ENCODE data around the gene KMT5B.

KMT5B gene

DNA sequence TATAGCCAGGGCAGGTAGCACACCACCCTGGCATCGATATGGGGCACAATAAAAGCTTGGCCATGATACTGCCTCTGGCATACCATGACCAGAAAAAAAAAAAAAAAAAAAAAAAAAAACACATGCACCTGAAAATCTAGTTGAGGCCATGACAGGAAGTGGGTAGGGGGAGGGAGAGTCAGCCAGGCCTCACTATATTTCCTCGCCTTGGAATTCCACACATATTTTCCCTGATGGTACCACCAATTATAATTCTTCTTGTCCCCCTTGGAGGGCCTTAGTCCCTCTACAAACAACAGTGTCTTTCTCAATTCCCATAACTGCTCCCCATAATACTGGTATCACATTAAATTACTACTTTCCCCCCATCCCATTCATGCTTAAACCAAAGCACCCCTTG lies 79.3 kb downstream of the KMT5B start:
- no peak overlapping the region for H3K4me3 ChIP-seq (ENCODE audit: low read depth, low read length)
- no peaks in the 10 kb centered on the region for H3K36me3 ChIP-seq (ENCODE audit: control insufficient read depth, insufficient read depth, low read length)
- no peak overlapping the region for H3K9ac ChIP-seq (ENCODE audit: low read length)
- H3K4me1 ChIP-seq (ENCODE audit: control insufficient read depth, insufficient read depth, low read length), result peaks cover 9% of the 10 kb centered on the region
- H3K27me3 ChIP-seq (ENCODE audit: control insufficient read depth, insufficient read depth, low read length), result no peaks in the 10 kb centered on the region
- H3K27ac ChIP-seq (ENCODE audit: low read depth, low read length), result no peak overlapping the region
- H3K9me3 ChIP-seq (ENCODE audit: control insufficient read depth, insufficient read depth, low read depth, low read length), result peaks cover 48% of the 10 kb centered on the region

DNA sequence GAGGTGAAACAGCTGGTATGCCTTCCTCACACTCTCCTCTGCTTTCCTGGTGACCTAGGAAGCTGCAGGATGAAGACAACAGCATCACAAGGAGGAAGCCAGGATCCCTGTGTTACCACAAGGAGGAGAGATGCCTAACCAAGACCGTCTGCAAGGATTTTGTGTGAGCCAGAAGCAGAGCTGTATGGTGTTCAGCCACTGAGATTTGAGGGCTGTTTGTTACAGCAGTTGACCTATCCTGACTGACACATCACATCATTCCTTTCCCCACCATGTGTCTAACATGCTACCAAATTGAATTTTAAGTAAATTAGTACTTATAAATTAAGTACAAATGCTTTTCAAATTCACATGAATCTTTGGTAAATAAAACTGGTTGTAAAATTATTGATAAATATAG lies 83.0 kb downstream of the KMT5B start:
- peaks cover 34% of the 10 kb centered on the region for H3K4me1 ChIP-seq (ENCODE audit: control insufficient read depth, insufficient read depth, low read length)
- no peak overlapping the region for H3K9ac ChIP-seq (ENCODE audit: low read length)
- H3K36me3 ChIP-seq (ENCODE audit: control insufficient read depth, insufficient read depth, low read length), result no peaks in the 10 kb centered on the region
- H3K27ac ChIP-seq (ENCODE audit: low read depth, low read length), result no peak overlapping the region
- H3K9me3 ChIP-seq (ENCODE audit: control insufficient read depth, insufficient read depth, low read depth, low read length), result peaks cover 40% of the 10 kb centered on the region
- H3K27me3 ChIP-seq (ENCODE audit: control insufficient read depth, insufficient read depth, low read length), result no peaks in the 10 kb centered on the region
- no peak overlapping the region for H3K4me3 ChIP-seq (ENCODE audit: low read depth, low read length)

DNA sequence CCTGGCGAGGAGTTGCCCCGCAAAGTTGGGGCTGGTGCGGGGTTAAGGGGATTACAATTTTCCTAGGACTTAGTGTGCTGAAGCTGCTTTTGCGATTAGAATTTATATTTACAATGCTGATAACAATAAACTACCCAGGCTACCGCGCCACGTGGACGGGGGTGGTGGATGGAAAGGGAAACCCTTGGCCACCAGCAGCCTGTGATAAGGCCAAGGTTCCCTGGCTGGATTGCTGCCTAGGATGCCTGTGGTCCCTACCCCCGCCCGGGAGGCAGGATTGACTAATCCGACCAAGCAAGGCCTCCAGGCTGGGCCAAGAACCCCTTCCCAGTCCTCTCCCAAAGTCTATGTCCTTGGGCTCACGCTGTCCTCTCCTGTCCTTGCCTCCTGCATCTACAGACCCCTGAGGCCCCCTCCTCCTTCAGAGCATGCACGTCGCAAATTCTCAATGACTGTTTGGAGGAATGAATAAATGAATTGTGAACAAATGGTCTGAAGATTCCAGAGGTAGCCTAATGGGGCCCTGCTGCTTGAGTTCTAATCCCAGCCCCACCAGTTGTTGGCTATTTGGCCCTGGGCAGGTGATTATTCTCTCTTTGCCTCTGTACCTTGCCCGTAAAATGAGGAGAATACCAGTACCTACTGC lies 84.3 kb downstream of the KMT5B start:
- H3K4me1 ChIP-seq (ENCODE audit: control insufficient read depth, insufficient read depth, low read length), result peaks cover 47% of the 10 kb centered on the region
- H3K4me3 ChIP-seq (ENCODE audit: low read depth, low read length), result peak overlapping the region; percentile 26
- peak overlapping the region; percentile 65 for H3K27ac ChIP-seq (ENCODE audit: low read depth, low read length)
- H3K9ac ChIP-seq (ENCODE audit: low read length), result peak overlapping the region; percentile 66
- no peaks in the 10 kb centered on the region for H3K27me3 ChIP-seq (ENCODE audit: control insufficient read depth, insufficient read depth, low read length)
- H3K9me3 ChIP-seq (ENCODE audit: control insufficient read depth, insufficient read depth, low read depth, low read length), result peaks cover 30% of the 10 kb centered on the region
- H3K36me3 ChIP-seq (ENCODE audit: control insufficient read depth, insufficient read depth, low read length), result no peaks in the 10 kb centered on the region

DNA sequence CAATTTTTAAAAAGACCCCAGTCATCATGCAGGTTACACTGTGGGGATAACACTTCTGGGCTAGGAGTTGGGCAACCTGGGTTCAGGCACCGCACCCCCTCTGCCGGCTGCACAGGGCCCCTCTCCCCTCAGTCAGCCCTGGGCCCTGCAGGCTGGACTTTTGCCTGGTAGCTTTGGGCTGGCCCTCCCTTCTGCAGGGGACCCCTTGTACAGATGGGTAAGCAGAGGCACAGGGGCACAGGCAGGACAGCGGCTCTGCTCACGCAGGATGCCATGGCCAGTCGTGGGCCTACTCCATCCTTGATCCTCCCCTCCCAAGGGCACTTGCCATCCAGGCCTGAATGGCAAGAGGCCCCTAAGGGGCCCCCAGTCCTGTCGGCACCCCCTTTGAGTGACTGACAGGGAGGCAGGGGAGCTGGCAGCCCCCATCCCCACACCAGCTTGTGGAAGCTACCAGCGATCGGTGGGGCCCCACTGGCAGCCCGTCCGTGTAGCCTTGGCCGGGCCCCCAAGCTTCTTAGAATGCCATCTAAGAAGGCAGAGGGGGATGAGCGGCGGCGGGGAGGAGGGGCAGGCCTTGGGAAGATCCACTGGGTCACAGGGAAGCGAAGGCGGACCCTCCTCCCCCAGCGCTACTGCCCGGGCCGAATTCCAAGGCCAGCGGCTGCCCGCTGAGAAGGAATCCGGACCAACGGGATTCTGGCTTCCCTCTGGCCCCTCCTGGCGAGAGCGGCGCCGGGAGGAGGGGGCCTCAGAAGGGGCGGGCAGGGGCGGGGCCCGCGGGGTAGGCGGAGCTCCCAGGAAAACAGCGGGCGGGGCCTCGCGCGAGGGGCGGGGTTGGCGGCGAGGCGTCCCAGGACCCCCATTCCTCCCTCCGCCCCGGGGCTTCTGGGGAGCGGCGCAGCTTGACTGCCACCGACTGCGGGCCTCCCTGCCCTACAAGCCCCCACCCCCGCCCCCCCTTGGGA lies 85.1 kb downstream of the KMT5B start:
- Histone ChIP-seq H3K27me3 (ENCODE audit: control insufficient read depth, insufficient read depth, low read length) (no peaks in the 10 kb centered on the region), H3K36me3 (ENCODE audit: control insufficient read depth, insufficient read depth, low read length) (no peaks in the 10 kb centered on the region), H3K4me1 (ENCODE audit: control insufficient read depth, insufficient read depth, low read length) (peaks cover 51% of the 10 kb centered on the region), H3K9me3 (ENCODE audit: control insufficient read depth, insufficient read depth, low read depth, low read length) (peaks cover 26% of the 10 kb centered on the region), H3K27ac (ENCODE audit: low read depth, low read length) (peak overlapping the region; percentile 97), H3K4me3 (ENCODE audit: low read depth, low read length) (peak overlapping the region; percentile 43), H3K9ac (ENCODE audit: low read length) (peak overlapping the region; percentile 76)

DNA sequence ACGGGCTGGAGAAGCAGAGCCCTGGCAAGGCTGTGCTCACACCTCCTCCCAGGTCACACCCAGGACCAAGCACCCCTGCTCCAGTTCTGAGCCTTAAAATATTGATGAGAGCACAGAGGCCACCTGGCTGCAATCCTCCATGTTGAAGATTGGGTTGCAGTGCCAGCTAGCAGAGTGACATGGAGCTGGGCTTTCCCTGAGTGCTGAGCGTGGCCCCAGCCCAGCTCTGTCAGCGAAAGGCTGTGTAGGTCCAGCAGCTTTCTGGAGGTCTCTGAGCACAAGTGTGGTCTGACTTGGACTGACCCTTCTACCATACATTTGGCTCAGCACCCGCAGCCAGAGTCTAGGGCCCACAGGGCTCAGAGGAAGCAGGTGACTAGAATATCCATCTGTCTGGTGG lies 87.9 kb downstream of the KMT5B start:
- H3K4me1 ChIP-seq (ENCODE audit: control insufficient read depth, insufficient read depth, low read length), result peaks cover 62% of the 10 kb centered on the region
- peaks cover 8% of the 10 kb centered on the region for H3K9me3 ChIP-seq (ENCODE audit: control insufficient read depth, insufficient read depth, low read depth, low read length)
- H3K9ac ChIP-seq (ENCODE audit: low read length), result no peak overlapping the region
- H3K27ac ChIP-seq (ENCODE audit: low read depth, low read length), result 0 out of 2 replicates have a peak overlapping the region, but pooled peaks have one; percentile 4
- no peaks in the 10 kb centered on the region for H3K36me3 ChIP-seq (ENCODE audit: control insufficient read depth, insufficient read depth, low read length)
- H3K27me3 ChIP-seq (ENCODE audit: control insufficient read depth, insufficient read depth, low read length), result no peaks in the 10 kb centered on the region
- H3K4me3 ChIP-seq (ENCODE audit: low read depth, low read length), result no peak overlapping the region

DNA sequence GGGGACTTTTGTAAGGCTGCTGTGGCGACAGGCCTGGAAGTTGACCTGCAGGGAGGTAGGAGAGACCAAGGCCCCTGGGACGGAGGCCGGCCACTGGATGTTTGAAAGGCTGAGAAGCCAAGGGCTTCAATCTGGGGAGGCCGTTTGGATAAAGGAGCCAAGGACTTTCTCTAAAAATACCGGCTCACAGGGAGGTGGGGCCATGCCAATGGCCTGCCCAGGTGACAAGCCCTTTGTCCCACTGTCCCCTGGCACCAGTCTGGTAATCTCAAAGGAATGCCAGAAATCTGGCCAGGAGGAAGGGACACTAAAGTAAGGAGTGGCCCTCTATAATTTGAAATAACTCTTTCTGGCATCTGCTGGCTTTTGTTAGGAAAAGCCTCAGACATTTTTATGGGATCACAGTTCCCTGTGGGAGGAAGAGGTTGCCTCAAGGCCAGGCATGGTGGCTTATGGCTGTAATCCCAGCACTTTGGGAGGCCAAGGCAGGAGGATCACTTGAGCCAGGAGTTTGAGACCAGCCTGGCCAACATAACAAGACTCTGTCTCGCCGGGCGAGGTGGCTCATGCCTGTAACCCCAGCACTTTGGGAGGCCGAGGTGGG lies 90.1 kb downstream of the KMT5B start:
- H3K9me3 ChIP-seq (ENCODE audit: control insufficient read depth, insufficient read depth, low read depth, low read length), result no peaks in the 10 kb centered on the region
- H3K36me3 ChIP-seq (ENCODE audit: control insufficient read depth, insufficient read depth, low read length), result peaks cover 6% of the 10 kb centered on the region; the same call in 1 of the 2 replicates
- H3K27ac ChIP-seq (ENCODE audit: low read depth, low read length), result peak overlapping the region; percentile 31; the same call in 1 of the 2 replicates
- peaks cover 64% of the 10 kb centered on the region for H3K4me1 ChIP-seq (ENCODE audit: control insufficient read depth, insufficient read depth, low read length)
- H3K27me3 ChIP-seq (ENCODE audit: control insufficient read depth, insufficient read depth, low read length), result no peaks in the 10 kb centered on the region
- peak overlapping the region; percentile 36 for H3K9ac ChIP-seq (ENCODE audit: low read length)
- H3K4me3 ChIP-seq (ENCODE audit: low read depth, low read length), result no peak overlapping the region

DNA sequence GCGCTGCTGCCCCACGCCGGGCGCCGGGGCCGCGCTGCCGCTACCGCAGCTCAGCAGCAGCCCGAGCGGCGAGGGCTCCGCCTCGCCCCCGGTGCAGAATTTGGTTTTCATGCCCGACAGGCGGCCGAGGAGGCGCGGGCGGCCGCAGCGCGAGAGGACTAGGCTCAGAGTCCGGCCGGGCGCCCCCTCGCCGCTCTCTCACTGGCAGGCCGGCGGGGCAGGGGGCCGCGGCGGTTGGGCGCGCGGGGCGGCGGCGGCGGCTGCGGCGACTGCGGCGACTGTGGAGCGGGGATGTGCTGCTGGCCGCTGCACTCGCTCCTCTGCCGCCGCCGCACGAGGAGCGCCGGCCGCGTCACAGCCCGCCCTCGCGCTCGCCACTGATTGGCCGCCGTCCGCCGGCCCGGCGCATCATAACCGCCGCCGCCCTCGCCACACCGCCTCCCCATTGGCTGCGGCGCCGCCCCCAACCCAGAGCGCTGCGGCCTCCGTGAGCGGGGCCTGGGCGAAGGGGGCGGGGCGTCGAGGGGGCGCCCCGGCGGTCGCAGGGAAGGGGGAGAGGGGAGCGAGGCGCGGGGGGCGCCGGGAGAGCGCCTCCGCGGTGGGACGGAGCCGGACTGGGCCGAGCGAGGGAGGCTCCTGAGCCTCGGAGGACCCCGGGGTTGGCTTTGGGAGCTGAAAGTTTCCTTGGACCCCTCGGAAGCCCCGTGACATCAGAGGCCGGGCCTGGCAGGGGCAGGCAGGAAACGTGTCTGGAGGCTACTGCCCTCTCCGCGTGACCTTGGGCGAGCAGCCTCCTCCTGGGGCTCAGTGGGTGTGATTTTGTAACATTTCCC lies 91.8 kb downstream of the KMT5B start, which contains the start of gene CHKA:
TSS of gene CHKA (minus strand) at position 322 of the 833 bp plus-strand sequence. CDS start at position 111, 211 bp downstream.
- peaks cover 52% of the 10 kb centered on the region for H3K4me1 ChIP-seq (ENCODE audit: control insufficient read depth, insufficient read depth, low read length)
- H3K9ac ChIP-seq (ENCODE audit: low read length), result peak within 1 kb of the TSS; percentile 89
- H3K36me3 ChIP-seq (ENCODE audit: control insufficient read depth, insufficient read depth, low read length), result peaks cover 7% of the 10 kb centered on the region
- H3K27me3 ChIP-seq (ENCODE audit: control insufficient read depth, insufficient read depth, low read length), result no peaks in the 10 kb centered on the region
- H3K27ac ChIP-seq (ENCODE audit: low read depth, low read length), result peak within 1 kb of the TSS; percentile 83
- peak within 1 kb of the TSS; percentile 86 for H3K4me3 ChIP-seq (ENCODE audit: low read depth, low read length)
- no peaks in the 10 kb centered on the region for H3K9me3 ChIP-seq (ENCODE audit: control insufficient read depth, insufficient read depth, low read depth, low read length)

DNA sequence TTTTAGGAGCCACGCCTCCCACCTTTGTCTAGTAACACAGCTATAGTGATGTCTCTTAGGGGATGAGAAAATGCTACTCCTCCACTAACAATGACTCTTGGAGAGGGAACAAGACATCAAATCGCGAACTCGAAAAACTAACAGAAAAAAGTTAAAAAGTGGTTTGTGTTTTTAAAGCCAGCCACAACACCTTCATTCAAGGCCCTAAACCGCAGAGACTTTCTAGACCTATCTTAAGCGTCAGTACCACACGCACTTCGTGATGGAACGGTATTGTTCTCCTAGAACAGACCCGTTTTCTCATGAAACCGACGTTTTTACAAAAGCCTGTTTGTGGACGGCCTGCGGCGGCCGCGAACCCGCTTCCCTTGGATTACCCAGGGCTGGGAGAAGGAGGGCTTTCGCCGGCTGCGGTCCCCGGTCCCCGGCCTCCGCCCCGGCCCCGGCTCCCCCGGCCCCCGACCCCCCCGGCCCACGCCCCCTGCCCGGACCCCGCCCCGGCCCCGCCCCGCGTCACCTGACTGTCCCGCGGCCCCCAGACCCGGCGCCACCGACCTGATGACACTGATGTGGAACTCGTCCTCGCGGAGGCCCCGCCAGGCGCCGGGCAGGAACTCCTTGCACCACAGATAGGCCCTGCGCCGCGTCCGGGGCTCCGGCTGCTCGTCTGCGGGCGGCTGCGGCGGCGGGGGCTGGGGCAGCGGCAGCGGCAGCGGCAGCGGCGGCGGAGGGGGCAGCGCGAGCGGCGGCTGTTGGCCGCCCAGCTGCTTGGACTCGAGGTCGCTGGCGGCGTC lies 92.6 kb downstream of the KMT5B start:
- no peaks in the 10 kb centered on the region for H3K9me3 ChIP-seq (ENCODE audit: control insufficient read depth, insufficient read depth, low read depth, low read length)
- H3K9ac ChIP-seq (ENCODE audit: low read length), result peak overlapping the region; percentile 80
- H3K27ac ChIP-seq (ENCODE audit: low read depth, low read length), result no peak overlapping the region
- H3K4me3 ChIP-seq (ENCODE audit: low read depth, low read length), result peak overlapping the region; percentile 86
- H3K36me3 ChIP-seq (ENCODE audit: control insufficient read depth, insufficient read depth, low read length), result peaks cover 15% of the 10 kb centered on the region
- no peaks in the 10 kb centered on the region for H3K27me3 ChIP-seq (ENCODE audit: control insufficient read depth, insufficient read depth, low read length)
- peaks cover 50% of the 10 kb centered on the region for H3K4me1 ChIP-seq (ENCODE audit: control insufficient read depth, insufficient read depth, low read length)

DNA sequence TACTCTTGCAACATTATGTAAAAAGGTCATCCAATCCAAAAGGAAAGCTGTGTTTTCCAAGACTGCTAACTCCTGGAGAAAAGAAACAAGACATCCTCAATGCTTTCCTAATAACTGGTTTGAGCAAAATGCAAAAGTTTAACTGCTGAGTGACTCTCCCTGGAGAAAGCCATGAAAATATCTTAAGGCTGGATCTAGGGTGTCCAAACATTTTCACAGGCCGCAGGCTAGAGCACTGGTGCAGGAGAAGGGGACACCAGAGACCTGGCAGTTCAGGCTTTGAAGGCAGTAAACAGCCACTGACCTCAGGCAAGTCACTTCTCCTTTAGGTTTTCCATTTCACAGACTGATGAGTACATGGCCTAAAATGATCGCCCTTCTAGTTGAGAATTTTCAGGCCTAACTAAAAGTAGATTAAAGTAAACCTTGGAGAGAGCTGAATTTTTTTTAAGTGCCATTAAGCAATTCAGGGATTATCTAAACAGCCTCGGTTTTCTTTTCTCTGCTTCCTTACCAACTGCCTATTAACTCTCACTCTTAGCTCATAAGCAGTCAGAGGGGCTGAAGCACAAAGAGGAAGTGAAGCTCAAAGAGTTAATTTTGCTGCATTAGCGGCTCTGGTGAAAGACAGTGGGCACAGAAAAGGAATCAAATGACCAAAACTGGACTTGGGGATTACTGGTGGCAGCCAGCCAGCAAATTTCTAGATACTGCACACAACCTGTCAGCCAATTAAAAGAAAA lies 94.2 kb downstream of the KMT5B start:
- peak overlapping the region; percentile 17 for H3K9ac ChIP-seq (ENCODE audit: low read length)

More for the DNA sequence above, 94.2 kb downstream of the KMT5B start:
- Histone ChIP-seq H3K27me3 (ENCODE audit: control insufficient read depth, insufficient read depth, low read length) (no peaks in the 10 kb centered on the region), H3K4me1 (ENCODE audit: control insufficient read depth, insufficient read depth, low read length) (peaks cover 34% of the 10 kb centered on the region), H3K36me3 (ENCODE audit: control insufficient read depth, insufficient read depth, low read length) (peaks cover 23% of the 10 kb centered on the region), H3K27ac (ENCODE audit: low read depth, low read length) (peak overlapping the region; percentile 18; the same call in 1 of the 2 replicates), H3K9me3 (ENCODE audit: control insufficient read depth, insufficient read depth, low read depth, low read length) (no peaks in the 10 kb centered on the region), H3K4me3 (ENCODE audit: low read depth, low read length) (peak overlapping the region; percentile 86)
